MG63 (cell line): ENCODE measurements around the gene CSNK2A2. TPM values are rescaled to one million over a fixed set of nuclear protein-coding genes. Genes with fewer than 3 reads are reported as not detected.

Source experiments
- DNase-seq: peaks from one replicate; pipeline ENCODE4 v3.0.0-alpha.2; 2020
- H3K27me3 ChIP-seq: fragments of 250-450 bp; sonication (Bioruptor Pico); 2 replicates; pipeline ENCODE4 v1.5.1; 2020; ENCODE audit warnings: mild to moderate bottlenecking, moderate library complexity
- H3K36me3 ChIP-seq: fragments of 250-450 bp; sonication (Bioruptor Pico); 2 replicates; pipeline ENCODE4 v1.5.1; 2020; ENCODE audit warnings: mild to moderate bottlenecking, moderate library complexity
- H3K4me3 ChIP-seq: fragments of 250-450 bp; sonication (Bioruptor Pico); 2 replicates; pipeline ENCODE4 v1.5.1; 2020; ENCODE audit warnings: mild to moderate bottlenecking, moderate library complexity
- H3K9me3 ChIP-seq: fragments of 250-450 bp; sonication (Bioruptor Pico); 2 replicates; pipeline ENCODE4 v1.5.1; 2020; ENCODE audit warnings: mild to moderate bottlenecking, moderate library complexity
- total RNA-seq: library from RNA; depleted of rRNA; stranded (reverse); fragments of >200 nt; shearing (Covaris generic); gene quantifications from 2 replicates; pipeline ENCODE4 v1.2.3, GENCODE V29; 2014; ENCODE audit warnings: low replicate concordance

CSNK2A2 gene
- total RNA-seq, 1 experiment from 2014 or later: 44.8 TPM

- peak overlapping the region; percentile 95 for H3K4me3 ChIP-seq
- H3K36me3 ChIP-seq: peaks cover 31% of the 10 kb centered on the region
- H3K27me3 ChIP-seq: no peaks in the 10 kb centered on the region
These were observed 71.4 kb downstream of the CSNK2A2 start for GRCh38 chr16:58126451-58126961.

DNA sequence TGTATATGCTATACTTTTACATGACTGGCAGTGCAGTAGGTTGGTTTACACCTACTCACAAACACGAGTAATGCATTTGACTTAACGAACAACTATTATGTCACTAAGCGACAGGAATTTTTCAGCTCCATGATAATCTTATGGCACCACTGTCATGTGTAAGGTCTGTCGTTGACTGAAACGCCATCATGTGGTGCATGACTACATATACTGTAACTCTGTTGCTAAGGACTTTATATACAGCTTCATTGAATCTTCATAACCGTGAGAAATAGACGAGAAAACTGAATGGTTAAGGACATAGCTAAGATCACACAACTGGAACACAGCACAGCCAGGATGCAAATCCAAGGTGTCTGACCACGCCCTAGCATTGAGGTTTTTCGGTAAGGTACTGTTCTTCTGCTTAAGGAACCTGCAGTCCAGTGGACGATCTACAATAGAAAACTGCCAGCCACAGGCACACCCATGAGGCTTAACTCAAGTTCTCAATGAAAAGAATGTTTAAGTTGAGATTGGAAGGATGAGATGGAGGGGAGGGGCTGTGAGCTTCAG is 72.0 kb downstream of the CSNK2A2 start:
- H3K4me3 ChIP-seq: no peak overlapping the region

More at GRCh38 chr16:58126451-58126961, 71.4 kb downstream of the CSNK2A2 start:
- 0 out of 2 replicates have a peak, but pooled peaks cover 4% of the 10 kb centered on the region for H3K9me3 ChIP-seq
- DNase-seq: no peak

DNA sequence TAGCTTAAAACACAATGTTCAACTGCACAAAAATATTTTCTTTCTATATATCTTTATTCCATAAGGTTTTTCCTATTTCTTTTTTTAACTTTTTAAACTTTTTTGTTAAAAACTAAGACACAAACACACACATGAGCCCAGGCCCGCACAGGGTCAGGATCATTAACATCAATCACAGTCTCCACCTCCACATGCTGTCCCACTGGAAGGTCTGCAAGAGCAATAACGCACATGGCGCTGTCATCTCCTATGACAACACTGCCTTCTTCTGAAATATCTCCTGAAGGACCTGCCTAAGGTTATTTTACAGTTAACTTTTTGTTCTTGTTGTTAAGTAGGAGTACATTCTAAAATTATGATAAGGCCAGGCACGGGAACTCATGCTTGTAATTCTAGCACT is 72.9 kb downstream of the CSNK2A2 start:
- H3K36me3 ChIP-seq: peaks cover 34% of the 10 kb centered on the region
- no peaks in the 10 kb centered on the region for H3K27me3 ChIP-seq
- no peak for DNase-seq
- H3K9me3 ChIP-seq: 0 out of 2 replicates have a peak, but pooled peaks cover 4% of the 10 kb centered on the region
- H3K4me3 ChIP-seq: no peak overlapping the region

More for the DNA sequence above, 72.0 kb downstream of the CSNK2A2 start:
- Histone ChIP-seq H3K9me3 (0 out of 2 replicates have a peak, but pooled peaks cover 4% of the 10 kb centered on the region), H3K36me3 (peaks cover 33% of the 10 kb centered on the region), H3K27me3 (no peaks in the 10 kb centered on the region)
- DNase-seq: no peak

DNA sequence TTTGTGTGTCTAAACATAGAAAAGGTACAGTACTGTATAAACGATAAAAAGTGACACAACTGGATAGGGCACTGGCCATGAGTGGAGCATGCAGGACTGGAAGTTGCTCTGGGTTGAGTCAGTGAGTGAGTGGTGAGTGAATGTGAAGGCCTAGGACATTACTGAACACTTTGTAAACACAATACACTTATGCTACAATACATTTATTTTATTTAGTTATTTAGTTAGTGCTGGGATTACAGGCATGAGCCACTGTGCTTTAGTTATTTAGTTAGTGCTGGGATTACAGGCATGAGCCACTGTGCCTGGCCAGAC is 73.3 kb downstream of the CSNK2A2 start:
- Histone ChIP-seq H3K36me3 (peaks cover 34% of the 10 kb centered on the region), H3K27me3 (no peaks in the 10 kb centered on the region), H3K4me3 (no peak overlapping the region), H3K9me3 (no peaks in the 10 kb centered on the region)
- peak; percentile 48 for DNase-seq

DNA sequence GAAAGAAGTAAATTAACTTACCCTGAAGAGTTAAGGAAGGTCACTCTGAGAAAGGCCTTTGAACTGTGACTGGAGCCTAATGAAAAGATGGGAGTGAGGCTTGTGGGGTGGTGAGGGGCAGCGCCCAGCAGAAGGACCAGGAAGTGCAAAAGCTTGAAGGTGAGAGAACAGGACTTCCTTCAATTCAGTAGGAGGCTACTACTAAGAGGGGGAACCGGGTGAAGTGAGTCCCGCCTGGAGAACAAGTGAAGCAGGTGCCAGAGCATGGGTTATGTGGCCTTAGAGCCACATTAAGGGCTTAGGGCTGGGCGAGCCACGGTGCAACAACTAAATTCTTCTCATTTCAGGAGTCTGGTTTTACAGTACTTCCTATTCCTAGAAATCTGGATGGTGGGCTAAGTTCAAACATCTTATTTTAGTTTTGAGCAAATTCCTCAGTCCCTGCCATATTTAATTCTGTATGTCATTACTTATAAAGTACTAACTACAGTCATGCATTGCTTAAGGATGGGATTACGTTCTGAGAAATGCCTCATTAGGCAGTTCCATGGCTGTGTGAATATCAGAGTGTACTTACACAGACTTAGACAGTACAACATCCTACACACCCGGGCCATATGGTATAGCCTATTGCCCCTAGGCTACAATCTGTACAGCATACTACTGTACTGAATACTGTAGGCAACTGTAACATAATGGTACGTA is 73.9 kb downstream of the CSNK2A2 start:
- H3K27me3 ChIP-seq: no peaks in the 10 kb centered on the region
- DNase-seq: no peak

GRCh38 chr16:58121132-58121531 is 76.8 kb downstream of the CSNK2A2 start:
- peaks cover 23% of the 10 kb centered on the region for H3K36me3 ChIP-seq
- H3K4me3 ChIP-seq: no peak overlapping the region
- H3K9me3 ChIP-seq: no peaks in the 10 kb centered on the region
- no peaks in the 10 kb centered on the region for H3K27me3 ChIP-seq
- DNase-seq: no peak

More for the DNA sequence above, 73.9 kb downstream of the CSNK2A2 start:
- no peaks in the 10 kb centered on the region for H3K9me3 ChIP-seq
- peaks cover 34% of the 10 kb centered on the region for H3K36me3 ChIP-seq
- H3K4me3 ChIP-seq: no peak overlapping the region

DNA sequence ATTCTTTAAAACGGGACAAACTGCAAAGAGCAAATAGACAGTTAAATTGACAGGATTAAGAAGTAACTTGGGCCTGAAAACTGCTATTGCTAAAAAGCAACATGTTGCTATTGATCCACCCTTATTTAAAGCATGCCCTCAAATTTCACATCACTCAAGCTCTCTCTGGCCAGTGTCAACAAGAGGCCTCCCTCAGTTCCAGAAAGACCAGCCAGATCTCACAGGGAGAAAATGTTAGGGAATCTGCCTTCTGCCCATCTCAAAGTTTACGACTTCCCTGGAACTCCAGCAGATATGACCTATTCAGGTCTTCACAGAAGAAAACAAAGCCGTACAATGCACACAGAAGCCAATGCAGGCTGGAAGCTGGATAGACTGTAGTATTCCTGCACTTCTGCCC is 77.7 kb downstream of the CSNK2A2 start:
- H3K27me3 ChIP-seq: no peaks in the 10 kb centered on the region
- H3K36me3 ChIP-seq: peaks cover 23% of the 10 kb centered on the region
- H3K9me3 ChIP-seq: no peaks in the 10 kb centered on the region
- DNase-seq: no peak
- no peak overlapping the region for H3K4me3 ChIP-seq

DNA sequence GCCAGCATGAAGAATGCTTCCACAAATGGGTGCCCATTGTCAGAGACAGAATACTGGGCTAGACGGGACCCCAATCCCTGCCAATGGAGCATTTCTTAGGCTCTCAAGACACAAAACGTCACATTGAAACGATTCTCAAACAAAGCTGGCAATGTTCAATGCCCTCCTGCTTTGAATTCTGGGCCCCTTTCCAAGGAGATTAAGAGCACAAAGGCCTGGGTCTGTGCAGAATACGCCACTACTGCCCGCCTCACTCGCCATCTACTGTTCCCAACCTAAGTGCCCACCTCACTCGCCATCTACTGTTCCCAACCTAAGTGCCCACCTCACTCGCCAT is 78.4 kb downstream of the CSNK2A2 start:
- no peaks in the 10 kb centered on the region for H3K9me3 ChIP-seq
- H3K27me3 ChIP-seq: no peaks in the 10 kb centered on the region
- no peak for DNase-seq
- H3K36me3 ChIP-seq: peaks cover 30% of the 10 kb centered on the region
- no peak overlapping the region for H3K4me3 ChIP-seq

DNA sequence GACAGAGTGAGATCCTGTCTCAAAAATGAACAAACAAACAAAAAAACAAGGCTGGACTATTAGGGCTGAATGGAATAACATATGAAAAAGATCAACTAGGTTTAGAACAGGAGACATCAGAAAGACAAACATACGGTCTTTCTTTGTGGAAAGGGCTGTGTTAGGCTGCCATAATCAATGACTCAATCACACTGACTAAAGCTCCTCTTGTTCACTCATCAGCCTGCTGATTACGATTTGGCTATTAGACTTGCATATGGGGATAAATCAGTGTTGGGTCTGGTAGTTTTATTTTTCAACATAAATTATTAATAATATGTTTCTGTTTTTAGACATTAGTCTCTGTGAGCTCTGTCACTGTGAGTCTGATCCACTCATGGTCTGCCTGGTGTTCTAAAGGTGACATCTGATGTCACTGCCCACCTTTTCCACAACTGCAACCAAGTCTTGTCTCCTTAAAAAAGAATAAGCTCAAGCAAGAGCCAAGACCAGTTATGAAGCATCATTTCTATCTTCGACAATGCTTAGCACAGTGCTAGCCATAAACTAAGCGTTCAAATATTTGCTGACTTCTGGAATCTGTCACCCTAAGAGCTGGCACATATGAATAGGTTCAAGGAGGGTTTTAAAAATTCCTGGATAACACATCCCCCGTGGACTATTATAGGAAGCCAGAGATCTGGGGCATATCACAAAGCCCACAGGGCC is 79.0 kb downstream of the CSNK2A2 start:
- no peaks in the 10 kb centered on the region for H3K27me3 ChIP-seq
- H3K4me3 ChIP-seq: no peak overlapping the region
- DNase-seq: no peak
- H3K36me3 ChIP-seq: peaks cover 35% of the 10 kb centered on the region
- no peaks in the 10 kb centered on the region for H3K9me3 ChIP-seq

DNA sequence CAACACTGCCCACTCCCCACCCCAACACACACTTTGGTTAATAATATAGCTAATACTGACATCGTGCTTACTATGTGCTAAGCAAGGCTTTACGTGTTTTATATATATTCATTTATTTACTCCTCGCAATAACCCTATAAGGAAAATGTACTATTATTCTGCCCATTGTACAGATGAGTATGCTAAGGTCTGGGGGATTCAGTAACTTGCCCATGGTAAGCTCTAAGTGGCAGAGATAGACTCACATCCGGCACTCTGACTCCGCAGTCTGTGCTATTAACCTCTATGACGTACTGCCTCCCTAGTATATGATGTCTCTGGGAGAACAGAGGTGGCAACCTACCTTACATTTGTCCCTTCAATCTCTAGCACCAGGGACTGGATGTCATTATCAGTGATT is 81.4 kb downstream of the CSNK2A2 start:
- H3K9me3 ChIP-seq: no peaks in the 10 kb centered on the region
- no peaks in the 10 kb centered on the region for H3K27me3 ChIP-seq
- no peak for DNase-seq
- no peak overlapping the region for H3K4me3 ChIP-seq
- H3K36me3 ChIP-seq: peaks cover 50% of the 10 kb centered on the region

GRCh38 chr16:58116081-58116480 is 81.8 kb downstream of the CSNK2A2 start:
- Histone ChIP-seq H3K36me3 (peaks cover 50% of the 10 kb centered on the region), H3K4me3 (no peak overlapping the region)
- no peak for DNase-seq

GRCh38 chr16:58114827-58115825 is 82.8 kb downstream of the CSNK2A2 start:
- DNase-seq: no peak
- no peaks in the 10 kb centered on the region for H3K27me3 ChIP-seq
- H3K9me3 ChIP-seq: no peaks in the 10 kb centered on the region
- peaks cover 48% of the 10 kb centered on the region for H3K36me3 ChIP-seq
- no peak overlapping the region for H3K4me3 ChIP-seq

More at GRCh38 chr16:58116081-58116480, 81.8 kb downstream of the CSNK2A2 start:
- Histone ChIP-seq H3K27me3 (no peaks in the 10 kb centered on the region), H3K9me3 (no peaks in the 10 kb centered on the region)

DNA sequence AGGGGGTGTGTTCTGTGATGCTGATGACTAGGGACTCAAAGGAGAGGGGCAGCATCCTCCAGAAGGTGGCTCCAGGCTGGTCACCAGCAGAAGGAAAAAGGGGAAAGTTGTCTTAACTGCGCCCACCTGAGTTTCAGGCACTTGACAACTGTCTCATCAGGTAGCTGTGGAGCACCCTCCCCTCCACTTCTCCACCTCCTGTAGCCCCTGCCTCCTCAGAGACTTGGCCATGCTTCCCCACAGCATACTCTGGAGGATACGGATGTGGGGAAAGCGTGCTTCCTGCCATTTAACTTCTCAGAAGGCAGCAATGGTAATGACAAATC is 86.6 kb downstream of the CSNK2A2 start:
- Histone ChIP-seq H3K4me3 (no peak overlapping the region), H3K36me3 (peaks cover 38% of the 10 kb centered on the region), H3K9me3 (no peaks in the 10 kb centered on the region), H3K27me3 (no peaks in the 10 kb centered on the region)
- DNase-seq: no peak

GRCh38 chr16:58110571-58111301 is 87.2 kb downstream of the CSNK2A2 start:
- DNase-seq: peak; percentile 46
- Histone ChIP-seq H3K36me3 (peaks cover 33% of the 10 kb centered on the region), H3K4me3 (no peak overlapping the region), H3K27me3 (no peaks in the 10 kb centered on the region), H3K9me3 (no peaks in the 10 kb centered on the region)

GRCh38 chr16:58109881-58110280 is 88.0 kb downstream of the CSNK2A2 start:
- H3K27me3 ChIP-seq: no peaks in the 10 kb centered on the region
- peaks cover 24% of the 10 kb centered on the region for H3K36me3 ChIP-seq
- no peaks in the 10 kb centered on the region for H3K9me3 ChIP-seq
- no peak for DNase-seq
- no peak overlapping the region for H3K4me3 ChIP-seq

DNA sequence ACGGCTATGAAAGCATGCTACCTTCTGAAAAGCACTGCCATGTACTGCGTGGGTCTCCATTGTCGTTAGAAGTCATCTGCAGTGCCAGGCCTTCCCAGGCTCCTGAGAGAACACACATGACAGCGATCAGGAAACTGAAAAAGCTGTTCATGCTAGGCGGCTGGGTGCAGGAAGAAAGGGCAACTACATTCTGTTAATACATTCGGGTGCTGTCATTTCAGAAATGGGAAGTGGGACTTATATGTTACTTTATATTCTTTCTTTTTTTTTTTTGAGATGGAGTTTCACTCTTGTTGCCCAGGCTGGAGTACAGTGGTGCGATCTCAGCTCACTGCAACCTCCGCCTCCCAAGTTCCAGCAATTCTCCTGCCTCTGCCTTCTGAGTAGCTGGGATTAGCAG is 88.6 kb downstream of the CSNK2A2 start:
- H3K9me3 ChIP-seq: no peaks in the 10 kb centered on the region
- peaks cover 19% of the 10 kb centered on the region for H3K36me3 ChIP-seq
- H3K27me3 ChIP-seq: no peaks in the 10 kb centered on the region
- no peak for DNase-seq
- H3K4me3 ChIP-seq: no peak overlapping the region
